Measurements from ENCODE around the gene EIF4G1.
"Not testable (repeated sequence)": the region's sequence is repeated elsewhere in the genome, so short reads cannot be mapped to it uniquely, and the experiment has no call there.

EIF4G1 gene

GRCh38 chr3:184335661-184336546 lies 21.5 kb downstream of the EIF4G1 start:
- DNase-seq (ENCODE audit: low read depth) = peak; percentile 77

- no peak for DNase-seq (ENCODE audit: low read depth)
These were observed 22.4 kb downstream of the EIF4G1 start for GRCh38 chr3:184336547-184337398.

GRCh38 chr3:184337399-184337714 lies 23.0 kb downstream of the EIF4G1 start, which contains the start of gene FAM131A:
FAM131A (plus strand) TSS chr3:184337600; CDS start chr3:184337631, 31 bp downstream.
- DNase-seq (ENCODE audit: low read depth) = no peak

GRCh38 chr3:184337981-184338380 lies 23.6 kb downstream of the EIF4G1 start:
- no peak for DNase-seq (ENCODE audit: low read depth)

DNA sequence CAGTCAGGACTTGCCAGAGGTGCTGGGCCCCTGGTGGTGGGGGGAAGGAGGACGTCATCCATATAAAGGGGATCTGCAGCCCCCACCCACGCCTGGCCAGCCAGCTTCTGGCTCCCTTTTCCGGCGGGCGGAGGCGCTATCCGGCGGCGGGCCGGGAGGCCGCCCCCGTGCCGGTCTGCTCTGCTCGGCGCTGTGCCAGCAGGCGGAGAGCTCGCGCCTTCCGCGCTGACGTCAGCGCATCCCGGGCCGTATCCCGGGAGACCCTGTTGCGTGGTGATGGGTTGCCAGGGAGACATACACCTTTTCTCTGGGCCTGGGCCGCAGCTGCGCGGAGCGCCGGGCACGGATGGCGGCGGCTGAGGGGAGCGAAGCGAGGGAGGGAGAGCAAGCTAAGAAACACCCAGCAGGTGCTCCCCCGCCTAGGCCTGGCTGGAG lies 24.1 kb downstream of the EIF4G1 start:
- no peak for DNase-seq (ENCODE audit: low read depth)

DNA sequence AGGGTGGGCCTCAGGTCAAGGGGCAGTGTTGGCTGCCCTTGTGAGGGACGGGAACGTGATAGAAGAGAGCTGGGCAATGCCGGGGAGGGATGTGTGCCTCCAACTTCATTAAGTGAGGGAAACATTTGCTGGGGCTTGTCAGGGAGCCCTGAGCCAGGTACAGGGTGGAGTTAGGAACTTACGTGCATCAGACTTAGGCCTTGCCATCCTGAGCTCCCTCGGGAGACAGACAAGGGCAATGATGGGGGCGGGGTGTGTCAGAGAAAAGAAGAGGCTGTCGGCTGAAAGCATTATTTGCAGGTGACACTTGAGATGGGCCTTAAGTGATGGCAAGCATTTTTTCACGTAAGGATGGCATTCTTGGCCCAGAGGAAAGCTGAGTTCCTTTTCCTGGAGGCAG lies 24.6 kb downstream of the EIF4G1 start:
- DNase-seq (ENCODE audit: low read depth) = no peak

DNA sequence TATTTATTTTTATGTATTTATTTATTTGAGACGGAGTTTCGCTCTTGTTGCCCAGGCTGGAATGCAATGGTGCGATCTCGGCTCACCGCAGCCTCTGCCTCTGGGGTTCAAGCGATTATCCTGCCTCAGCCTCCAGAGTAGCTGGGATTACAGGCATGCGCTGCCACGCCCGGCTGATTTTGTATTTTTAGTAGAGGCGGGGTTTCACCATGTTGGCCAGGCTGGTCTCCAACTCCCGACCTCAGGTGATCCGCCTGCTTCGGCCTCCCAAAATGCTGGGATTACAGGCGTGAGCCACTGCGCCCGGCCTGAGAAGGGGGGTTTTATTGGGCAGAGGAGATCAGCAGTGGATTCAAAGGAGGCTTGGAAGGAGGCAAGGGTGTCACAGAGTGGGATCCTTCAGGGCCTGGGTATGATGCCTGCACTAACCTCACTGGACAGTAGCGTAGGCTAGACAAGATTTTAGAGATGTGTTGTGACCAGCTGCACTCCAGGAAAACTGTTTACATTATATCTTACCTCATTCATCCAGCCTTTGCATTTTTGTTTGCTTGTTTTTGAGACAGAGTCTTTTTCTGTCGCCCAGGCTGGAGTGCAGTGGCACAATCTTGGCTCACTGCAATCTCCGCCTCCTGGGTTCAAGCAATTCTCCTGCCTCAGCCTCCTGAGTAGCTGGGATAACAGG lies 25.2 kb downstream of the EIF4G1 start:
- not testable (repeated sequence) for DNase-seq (ENCODE audit: low read depth)

DNA sequence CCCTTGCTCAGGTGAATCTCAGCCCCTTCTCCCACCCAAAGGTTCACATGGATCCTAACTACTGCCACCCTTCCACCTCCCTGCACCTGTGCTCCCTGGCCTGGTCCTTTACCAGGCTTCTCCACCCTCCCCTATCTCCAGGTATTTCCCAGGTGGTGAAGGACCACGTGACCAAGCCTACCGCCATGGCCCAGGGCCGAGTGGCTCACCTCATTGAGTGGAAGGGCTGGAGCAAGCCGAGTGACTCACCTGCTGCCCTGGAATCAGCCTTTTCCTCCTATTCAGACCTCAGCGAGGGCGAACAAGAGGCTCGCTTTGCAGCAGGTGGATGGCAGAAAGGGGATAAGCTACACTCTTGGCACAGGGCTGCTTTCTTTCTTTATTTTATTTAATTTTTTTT lies 27.5 kb downstream of the EIF4G1 start:
- DNase-seq (ENCODE audit: low read depth) = no peak

- DNase-seq (ENCODE audit: low read depth) = no peak
These were observed 28.9 kb downstream of the EIF4G1 start for GRCh38 chr3:184343200-184343876.

GRCh38 chr3:184344579-184345316 lies 30.3 kb downstream of the EIF4G1 start:
- no peak for DNase-seq (ENCODE audit: low read depth)

DNA sequence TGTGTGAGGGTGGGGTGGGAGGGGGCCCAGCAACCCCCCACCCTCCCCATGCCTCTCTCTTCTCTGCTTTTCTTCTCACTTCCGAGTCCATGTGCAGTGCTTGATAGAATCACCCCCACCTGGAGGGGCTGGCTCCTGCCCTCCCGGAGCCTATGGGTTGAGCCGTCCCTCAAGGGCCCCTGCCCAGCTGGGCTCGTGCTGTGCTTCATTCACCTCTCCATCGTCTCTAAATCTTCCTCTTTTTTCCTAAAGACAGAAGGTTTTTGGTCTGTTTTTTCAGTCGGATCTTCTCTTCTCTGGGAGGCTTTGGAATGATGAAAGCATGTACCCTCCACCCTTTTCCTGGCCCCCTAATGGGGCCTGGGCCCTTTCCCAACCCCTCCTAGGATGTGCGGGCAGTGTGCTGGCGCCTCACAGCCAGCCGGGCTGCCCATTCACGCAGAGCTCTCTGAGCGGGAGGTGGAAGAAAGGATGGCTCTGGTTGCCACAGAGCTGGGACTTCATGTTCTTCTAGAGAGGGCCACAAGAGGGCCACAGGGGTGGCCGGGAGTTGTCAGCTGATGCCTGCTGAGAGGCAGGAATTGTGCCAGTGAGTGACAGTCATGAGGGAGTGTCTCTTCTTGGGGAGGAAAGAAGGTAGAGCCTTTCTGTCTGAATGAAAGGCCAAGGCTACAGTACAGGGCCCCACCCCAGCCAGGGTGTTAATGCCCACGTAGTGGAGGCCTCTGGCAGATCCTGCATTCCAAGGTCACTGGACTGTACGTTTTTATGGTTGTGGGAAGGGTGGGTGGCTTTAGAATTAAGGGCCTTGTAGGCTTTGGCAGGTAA lies 31.1 kb downstream of the EIF4G1 start:
- no peak for DNase-seq (ENCODE audit: low read depth)

DNA sequence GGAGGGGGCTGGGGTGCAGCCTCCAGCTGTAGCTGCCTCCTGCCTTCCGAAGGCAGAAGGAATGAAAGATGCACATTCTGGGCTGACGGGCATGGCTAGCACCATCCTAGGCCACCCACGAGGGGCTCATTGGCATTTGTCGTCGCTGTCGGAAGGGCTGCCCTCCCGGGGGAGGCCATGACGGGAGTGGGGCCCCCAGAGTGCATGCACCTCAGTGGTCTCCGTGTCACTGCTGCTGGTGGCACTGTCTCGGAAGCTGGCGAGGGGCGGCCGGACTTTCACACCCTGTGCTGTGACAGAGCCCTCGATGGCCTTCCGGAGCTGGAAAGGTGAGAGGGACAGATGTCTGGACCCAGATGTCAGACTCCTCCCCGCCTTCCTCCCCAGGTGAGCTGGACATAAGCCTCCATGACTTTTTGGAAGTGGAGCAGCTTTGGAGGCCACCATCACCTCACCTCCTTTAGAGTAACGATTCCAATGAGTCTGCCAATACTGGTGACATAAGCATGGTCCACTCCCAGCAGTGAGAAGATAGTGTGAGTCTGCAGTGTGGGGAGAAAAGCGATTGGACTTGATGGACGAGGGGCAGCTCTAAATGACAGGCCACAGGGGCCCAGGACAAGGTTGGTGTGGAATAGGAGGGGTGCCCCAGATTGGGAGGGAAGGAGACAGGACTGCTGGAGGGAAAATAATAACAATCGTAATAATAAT lies 32.2 kb downstream of the EIF4G1 start:
- DNase-seq (ENCODE audit: low read depth) = no peak

- no peak for DNase-seq (ENCODE audit: low read depth)
These were observed 33.1 kb downstream of the EIF4G1 start for GRCh38 chr3:184347321-184348056.

DNA sequence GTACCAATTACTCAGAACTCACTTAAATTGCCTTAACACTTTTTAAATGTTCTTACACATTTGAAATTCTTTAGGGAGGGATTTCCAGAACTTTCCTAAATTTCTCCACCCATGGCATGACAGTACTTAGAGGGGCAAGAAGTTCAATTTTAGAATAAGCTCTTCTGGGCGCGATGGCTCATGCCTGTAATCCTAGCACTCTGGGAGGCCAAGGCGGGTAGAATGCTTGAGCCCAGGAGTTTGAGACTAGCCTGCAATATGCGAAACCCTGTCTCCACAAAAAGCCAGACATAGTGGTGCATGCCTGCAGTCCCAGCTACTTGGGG lies 33.6 kb downstream of the EIF4G1 start:
- no peak for DNase-seq (ENCODE audit: low read depth)

- no peak for DNase-seq (ENCODE audit: low read depth)
These were observed 35.4 kb downstream of the EIF4G1 start for GRCh38 chr3:184349563-184350470.

- no peak for DNase-seq (ENCODE audit: low read depth)
These were observed 36.2 kb downstream of the EIF4G1 start for GRCh38 chr3:184350618-184351017.

DNA sequence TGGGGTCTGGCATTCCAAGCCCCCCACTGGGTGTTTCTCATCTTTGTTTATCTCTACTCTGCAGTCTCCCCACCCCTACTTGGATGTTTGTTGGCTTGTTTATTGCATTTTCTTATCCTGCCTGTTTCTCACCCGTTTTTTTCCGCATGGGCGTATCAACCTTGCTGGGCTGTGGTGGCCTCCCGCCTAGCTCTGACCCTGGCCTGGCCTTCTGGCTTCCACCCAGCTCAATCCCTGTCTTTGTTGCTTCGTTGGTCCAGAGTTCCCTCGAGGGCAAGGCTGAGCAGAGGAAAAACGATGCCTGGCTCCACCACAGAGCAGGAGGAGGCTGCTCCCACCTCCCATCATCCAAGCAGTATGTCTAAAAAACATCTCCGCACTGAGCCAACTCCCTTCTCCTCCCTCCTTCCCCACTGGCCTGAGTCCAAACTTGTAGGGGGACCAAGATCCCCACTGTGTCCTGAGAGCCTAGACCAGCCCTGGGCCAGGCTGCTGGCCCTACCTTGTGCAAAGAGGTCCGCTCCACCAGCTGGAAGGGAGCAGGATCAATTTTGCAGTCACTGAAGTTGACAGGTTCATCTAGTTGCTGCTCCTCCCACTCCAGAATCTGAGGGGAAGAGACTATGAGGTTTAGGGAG lies 37.2 kb downstream of the EIF4G1 start:
- DNase-seq (ENCODE audit: low read depth) = no peak

Measured in activated T-helper 9 cell treated with anti-CD3 and anti-CD28 coated beads, Interleukin-2, amount 50 U/mL, for 16 hours (primary cell).